Measurements from ENCODE around the gene FDX2. TPM values are rescaled to one million over a fixed set of nuclear protein-coding genes. Genes with fewer than 3 reads are reported as not detected.

Gene FDX2
- total and polyA plus RNA-seq, 4 donors: 5.8 to 18.7 (median 10.0) TPM

DNA sequence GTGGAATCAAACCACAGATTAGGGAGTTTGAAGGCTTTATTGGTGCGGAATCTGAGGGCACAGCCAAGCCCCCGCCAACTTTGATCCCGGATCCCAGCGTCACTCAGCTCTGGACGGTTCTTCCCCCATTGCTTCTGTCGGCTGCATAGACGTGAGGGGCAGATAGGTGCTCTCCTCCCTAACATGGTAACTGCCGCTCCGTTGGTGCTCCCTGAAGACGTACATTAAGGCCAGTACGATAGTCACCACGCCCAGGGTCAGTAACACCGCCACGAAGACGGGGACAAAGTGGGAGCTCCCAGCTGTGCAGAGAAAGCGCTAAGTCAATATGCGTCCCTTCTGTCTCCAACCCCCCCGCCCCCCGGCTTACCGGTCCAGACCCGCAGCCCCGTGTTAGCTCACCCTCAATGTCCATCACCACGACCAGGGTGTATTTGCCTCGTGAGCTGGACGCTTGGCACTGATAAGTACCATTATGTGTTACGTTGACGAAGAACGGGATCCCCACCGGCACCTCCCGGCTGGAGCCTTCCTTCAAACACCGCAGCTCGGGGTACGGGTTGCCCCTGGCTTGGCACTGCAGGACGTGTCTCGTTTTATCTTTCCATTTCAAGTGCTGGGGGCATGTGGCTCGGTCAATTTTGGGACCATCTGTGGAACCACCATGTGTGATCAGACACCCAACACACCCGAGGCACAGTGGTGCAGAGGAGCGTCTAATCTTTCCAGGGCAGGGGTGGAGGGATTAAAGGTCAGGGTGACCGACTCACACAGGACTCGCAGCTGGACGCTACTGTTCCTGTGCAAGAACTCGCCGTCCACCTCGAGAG, 18.2 kb upstream of the FDX2 start:
- TF ChIP-seq JUND (IDR thresholded peaks at IDR 0.05) (no peak), SP1 (IDR thresholded peaks at IDR 0.05) (peak; percentile 0), RAD21 (IDR thresholded peaks at IDR 0.05) (peak in 1 of 2 donors; percentile 2), NR2F2 (IDR thresholded peaks at IDR 0.05) (no peak), FOXA2 (IDR thresholded peaks at IDR 0.05) (no peak), GABPA (IDR thresholded peaks at IDR 0.05 in 1 of 2, conservative IDR thresholded peaks at IDR 0.05 in 1 of 2) (no peak), HNF4A (conservative IDR thresholded peaks at IDR 0.05) (peak; percentile 6 to 9)
- TF ChIP-seq, protein P1, sequence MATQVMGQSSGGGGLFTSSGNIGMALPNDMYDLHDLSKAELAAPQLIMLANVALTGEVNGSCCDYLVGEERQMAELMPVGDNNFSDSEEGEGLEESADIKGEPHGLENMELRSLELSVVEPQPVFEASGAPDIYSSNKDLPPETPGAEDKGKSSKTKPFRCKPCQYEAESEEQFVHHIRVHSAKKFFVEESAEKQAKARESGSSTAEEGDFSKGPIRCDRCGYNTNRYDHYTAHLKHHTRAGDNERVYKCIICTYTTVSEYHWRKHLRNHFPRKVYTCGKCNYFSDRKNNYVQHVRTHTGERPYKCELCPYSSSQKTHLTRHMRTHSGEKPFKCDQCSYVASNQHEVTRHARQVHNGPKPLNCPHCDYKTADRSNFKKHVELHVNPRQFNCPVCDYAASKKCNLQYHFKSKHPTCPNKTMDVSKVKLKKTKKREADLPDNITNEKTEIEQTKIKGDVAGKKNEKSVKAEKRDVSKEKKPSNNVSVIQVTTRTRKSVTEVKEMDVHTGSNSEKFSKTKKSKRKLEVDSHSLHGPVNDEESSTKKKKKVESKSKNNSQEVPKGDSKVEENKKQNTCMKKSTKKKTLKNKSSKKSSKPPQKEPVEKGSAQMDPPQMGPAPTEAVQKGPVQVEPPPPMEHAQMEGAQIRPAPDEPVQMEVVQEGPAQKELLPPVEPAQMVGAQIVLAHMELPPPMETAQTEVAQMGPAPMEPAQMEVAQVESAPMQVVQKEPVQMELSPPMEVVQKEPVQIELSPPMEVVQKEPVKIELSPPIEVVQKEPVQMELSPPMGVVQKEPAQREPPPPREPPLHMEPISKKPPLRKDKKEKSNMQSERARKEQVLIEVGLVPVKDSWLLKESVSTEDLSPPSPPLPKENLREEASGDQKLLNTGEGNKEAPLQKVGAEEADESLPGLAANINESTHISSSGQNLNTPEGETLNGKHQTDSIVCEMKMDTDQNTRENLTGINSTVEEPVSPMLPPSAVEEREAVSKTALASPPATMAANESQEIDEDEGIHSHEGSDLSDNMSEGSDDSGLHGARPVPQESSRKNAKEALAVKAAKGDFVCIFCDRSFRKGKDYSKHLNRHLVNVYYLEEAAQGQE (IDR thresholded peaks at IDR 0.05): no peak
- TF ChIP-seq, protein P2, sequence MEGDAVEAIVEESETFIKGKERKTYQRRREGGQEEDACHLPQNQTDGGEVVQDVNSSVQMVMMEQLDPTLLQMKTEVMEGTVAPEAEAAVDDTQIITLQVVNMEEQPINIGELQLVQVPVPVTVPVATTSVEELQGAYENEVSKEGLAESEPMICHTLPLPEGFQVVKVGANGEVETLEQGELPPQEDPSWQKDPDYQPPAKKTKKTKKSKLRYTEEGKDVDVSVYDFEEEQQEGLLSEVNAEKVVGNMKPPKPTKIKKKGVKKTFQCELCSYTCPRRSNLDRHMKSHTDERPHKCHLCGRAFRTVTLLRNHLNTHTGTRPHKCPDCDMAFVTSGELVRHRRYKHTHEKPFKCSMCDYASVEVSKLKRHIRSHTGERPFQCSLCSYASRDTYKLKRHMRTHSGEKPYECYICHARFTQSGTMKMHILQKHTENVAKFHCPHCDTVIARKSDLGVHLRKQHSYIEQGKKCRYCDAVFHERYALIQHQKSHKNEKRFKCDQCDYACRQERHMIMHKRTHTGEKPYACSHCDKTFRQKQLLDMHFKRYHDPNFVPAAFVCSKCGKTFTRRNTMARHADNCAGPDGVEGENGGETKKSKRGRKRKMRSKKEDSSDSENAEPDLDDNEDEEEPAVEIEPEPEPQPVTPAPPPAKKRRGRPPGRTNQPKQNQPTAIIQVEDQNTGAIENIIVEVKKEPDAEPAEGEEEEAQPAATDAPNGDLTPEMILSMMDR (IDR thresholded peaks at IDR 0.05; ENCODE audit: low read depth, low read length, missing input control): no peak

DNA sequence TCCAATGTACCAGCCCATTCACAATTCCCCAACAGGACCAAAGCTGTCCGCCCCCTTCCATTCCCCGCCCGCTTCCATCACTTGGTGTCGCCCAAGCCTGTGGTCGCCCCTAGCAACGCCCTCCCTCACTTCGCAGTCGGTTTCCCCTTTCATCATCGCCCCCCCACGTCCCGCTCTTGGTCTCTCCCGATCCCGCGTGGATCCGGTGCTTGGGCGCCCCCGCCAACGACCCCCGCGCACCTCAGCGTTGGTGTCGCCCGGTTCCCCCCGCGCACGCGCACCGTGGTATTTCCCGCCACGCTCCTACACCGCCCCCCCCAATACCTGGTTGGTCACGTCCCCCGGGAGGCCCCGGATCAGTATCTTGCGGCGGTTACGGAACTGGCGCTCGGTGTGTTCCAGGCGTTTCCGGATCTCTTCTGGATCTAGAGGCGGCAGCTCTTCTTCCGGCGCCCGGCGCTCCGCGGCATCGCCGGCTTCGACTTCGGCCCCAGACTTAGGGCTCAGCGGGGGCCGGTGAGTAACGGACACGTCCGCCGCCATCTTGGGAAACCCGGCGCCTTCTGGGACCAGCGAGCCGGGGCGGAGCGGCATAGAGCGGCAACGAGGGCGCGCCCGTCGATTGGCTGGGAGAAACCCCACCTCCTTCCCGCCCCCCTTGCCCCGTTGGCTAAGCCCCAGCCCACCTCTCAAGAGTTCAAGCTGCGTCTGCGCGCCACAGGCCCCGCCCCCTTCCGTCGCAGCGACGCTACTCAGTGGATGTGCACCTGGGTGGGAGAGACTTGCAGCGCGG, 17.3 kb upstream of the FDX2 start, which contains the start of gene RAVER1:
Gene RAVER1 (minus strand): TSS at position 565 of the 793 bp plus-strand sequence. CDS start 22 bp downstream, at position 543.
- peaks cover 4 to 22% (median 8%) of the 10 kb centered on the region in 4 donors for H3K36me3 ChIP-seq (ENCODE audit: control insufficient read depth in 4 of 4, insufficient read depth in 3 of 4, low read depth in 1 of 4, low read length in 3 of 4)
- DNase-seq (ENCODE audit: low spot score): peak; percentile 99
- H3K27ac ChIP-seq (ENCODE audit: low read depth in 1 of 2, low read length in 2 of 2): peak within 1 kb of the TSS; percentile 89 to 95
- WGBS: 1% methylated on average over 82 of the region's 82 CpGs
- peaks cover 10 to 44% (median 30%) of the 10 kb centered on the region in 4 donors for H3K4me1 ChIP-seq (ENCODE audit: control insufficient read depth in 4 of 4, insufficient read depth in 4 of 4, low read length in 3 of 4)
- H3K9ac ChIP-seq (ENCODE audit: low read depth in 1 of 2, low read length in 2 of 2): peak within 1 kb of the TSS; percentile 73 to 82
- TF ChIP-seq, protein P3, sequence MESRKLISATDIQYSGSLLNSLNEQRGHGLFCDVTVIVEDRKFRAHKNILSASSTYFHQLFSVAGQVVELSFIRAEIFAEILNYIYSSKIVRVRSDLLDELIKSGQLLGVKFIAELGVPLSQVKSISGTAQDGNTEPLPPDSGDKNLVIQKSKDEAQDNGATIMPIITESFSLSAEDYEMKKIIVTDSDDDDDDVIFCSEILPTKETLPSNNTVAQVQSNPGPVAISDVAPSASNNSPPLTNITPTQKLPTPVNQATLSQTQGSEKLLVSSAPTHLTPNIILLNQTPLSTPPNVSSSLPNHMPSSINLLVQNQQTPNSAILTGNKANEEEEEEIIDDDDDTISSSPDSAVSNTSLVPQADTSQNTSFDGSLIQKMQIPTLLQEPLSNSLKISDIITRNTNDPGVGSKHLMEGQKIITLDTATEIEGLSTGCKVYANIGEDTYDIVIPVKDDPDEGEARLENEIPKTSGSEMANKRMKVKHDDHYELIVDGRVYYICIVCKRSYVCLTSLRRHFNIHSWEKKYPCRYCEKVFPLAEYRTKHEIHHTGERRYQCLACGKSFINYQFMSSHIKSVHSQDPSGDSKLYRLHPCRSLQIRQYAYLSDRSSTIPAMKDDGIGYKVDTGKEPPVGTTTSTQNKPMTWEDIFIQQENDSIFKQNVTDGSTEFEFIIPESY (IDR thresholded peaks at IDR 0.05): no peak
- TF ChIP-seq NR2F2 (IDR thresholded peaks at IDR 0.05) (peak; percentile 35), GABPA (IDR thresholded peaks at IDR 0.05 in 1 of 2, conservative IDR thresholded peaks at IDR 0.05 in 1 of 2) (peak in 1 of 2 donors; percentile 74), SP1 (IDR thresholded peaks at IDR 0.05) (peak; percentile 80), RXRA (IDR thresholded peaks at IDR 0.05) (peak in 1 of 2 donors; percentile 57), RAD21 (IDR thresholded peaks at IDR 0.05) (peak in 1 of 2 donors; percentile 16), HNF4A (conservative IDR thresholded peaks at IDR 0.05) (peak in 1 of 2 donors; percentile 6), FOXA1 (IDR thresholded peaks at IDR 0.05) (no peak), YY1 (IDR thresholded peaks at IDR 0.05) (peak; percentile 99)
- H3K27me3 ChIP-seq (ENCODE audit: control insufficient read depth in 4 of 4, insufficient read depth in 4 of 4, low read length in 3 of 4): no peaks in the 10 kb centered on the region
- peak within 1 kb of the TSS; percentile 77 to 93 (median 90) for H3K4me3 ChIP-seq (ENCODE audit: low read depth in 1 of 3, low read length in 3 of 3)
- H3K9me3 ChIP-seq (ENCODE audit: control insufficient read depth in 4 of 4, low read length in 3 of 4): no peaks in the 10 kb centered on the region

More for the DNA sequence above, 18.2 kb upstream of the FDX2 start:
- H3K9me3 ChIP-seq (ENCODE audit: control insufficient read depth in 4 of 4, low read length in 3 of 4): no peaks in the 10 kb centered on the region
- peaks cover 2 to 14% (median 6%) of the 10 kb centered on the region in 4 donors for H3K36me3 ChIP-seq (ENCODE audit: control insufficient read depth in 4 of 4, insufficient read depth in 3 of 4, low read depth in 1 of 4, low read length in 3 of 4)
- 11% methylated on average over 44 of the region's 44 CpGs for WGBS
- peaks cover 10 to 45% (median 33%) of the 10 kb centered on the region in 4 donors for H3K4me1 ChIP-seq (ENCODE audit: control insufficient read depth in 4 of 4, insufficient read depth in 4 of 4, low read length in 3 of 4)
- peak overlapping the region; percentile 73 to 95 for H3K27ac ChIP-seq (ENCODE audit: low read depth in 1 of 2, low read length in 2 of 2)
- no peaks in the 10 kb centered on the region for H3K27me3 ChIP-seq (ENCODE audit: control insufficient read depth in 4 of 4, insufficient read depth in 4 of 4, low read length in 3 of 4)
- peak overlapping the region; percentile 59 to 73 for H3K9ac ChIP-seq (ENCODE audit: low read depth in 1 of 2, low read length in 2 of 2)
- peak overlapping the region; percentile 77 to 93 (median 84) for H3K4me3 ChIP-seq (ENCODE audit: low read depth in 1 of 3, low read length in 3 of 3)
- peak; percentile 42 for DNase-seq (ENCODE audit: low spot score)
